WTC11 (cell line): Measurements from ENCODE around the gene RUNX1.

Experiments used
- ESRRA ChIP-seq: sonication (generic); formaldehyde crosslinking; IDR thresholded peaks from 2 replicates; pipeline ENCODE4 v1.8.1; 2022; ENCODE audit warnings: mild to moderate bottlenecking, missing genetic modification reagents, borderline replicate concordance
- JUN ChIP-seq: sonication (generic); formaldehyde crosslinking; IDR thresholded peaks from 2 replicates; pipeline ENCODE4 v1.8.0; 2023; ENCODE audit warnings: mild to moderate bottlenecking, missing genetic modification reagents
- NFYB ChIP-seq: sonication (generic); formaldehyde crosslinking; conservative IDR thresholded peaks from 2 replicates; pipeline ENCODE4 v1.8.0; 2022; ENCODE audit warnings: low read depth, missing genetic modification reagents
- USF1 ChIP-seq: sonication (generic); formaldehyde crosslinking; IDR thresholded peaks from 2 replicates; pipeline ENCODE4 v1.8.0; 2022; ENCODE audit warnings: mild to moderate bottlenecking, missing genetic modification reagents
- ZNF121 ChIP-seq: sonication (generic); formaldehyde crosslinking; IDR thresholded peaks from 2 replicates; pipeline ENCODE4 v1.8.0; 2023; ENCODE audit warnings: missing genetic modification reagents
- ZNF138 ChIP-seq: sonication (generic); formaldehyde crosslinking; conservative IDR thresholded peaks from 2 replicates; pipeline ENCODE4 v1.8.1; 2022; ENCODE audit warnings: mild to moderate bottlenecking, moderate library complexity, missing genetic modification reagents
- ZNF416 ChIP-seq: fragments of 250-450 bp; sonication (Bioruptor Pico); IDR thresholded peaks from 2 replicates; pipeline ENCODE4 v1.9.0; 2021; ENCODE audit warnings: mild to moderate bottlenecking, inconsistent platforms
- ZNF423 ChIP-seq: fragments of 250-450 bp; sonication (Bioruptor Pico); IDR thresholded peaks from 2 replicates; pipeline ENCODE4 v2.1.2; 2022; ENCODE audit warnings: mild to moderate bottlenecking, moderate library complexity
- TF ChIP-seq, protein P1 (sequence below): fragments of 200-600 bp; IDR thresholded peaks from 2 replicates; pipeline ENCODE4 v1.8.0; 2022; ENCODE audit warnings: antibody characterized with exemption
- TF ChIP-seq, protein P2 (sequence below): sonication (generic); formaldehyde crosslinking; IDR thresholded peaks from 2 replicates; pipeline ENCODE4 v1.8.1; 2023; ENCODE audit warnings: mild to moderate bottlenecking, missing genetic modification reagents, moderate library complexity
- TF ChIP-seq, protein P3 (sequence below): sonication (generic); formaldehyde crosslinking; IDR thresholded peaks from 2 replicates; pipeline ENCODE4 v1.8.0; 2022; ENCODE audit warnings: mild to moderate bottlenecking, missing genetic modification reagents
- TF ChIP-seq, protein P4 (sequence below): sonication (generic); formaldehyde crosslinking; IDR thresholded peaks from 2 replicates; pipeline ENCODE4 v1.8.1; 2023; ENCODE audit warnings: mild to moderate bottlenecking, missing genetic modification reagents, moderate library complexity

DNA sequence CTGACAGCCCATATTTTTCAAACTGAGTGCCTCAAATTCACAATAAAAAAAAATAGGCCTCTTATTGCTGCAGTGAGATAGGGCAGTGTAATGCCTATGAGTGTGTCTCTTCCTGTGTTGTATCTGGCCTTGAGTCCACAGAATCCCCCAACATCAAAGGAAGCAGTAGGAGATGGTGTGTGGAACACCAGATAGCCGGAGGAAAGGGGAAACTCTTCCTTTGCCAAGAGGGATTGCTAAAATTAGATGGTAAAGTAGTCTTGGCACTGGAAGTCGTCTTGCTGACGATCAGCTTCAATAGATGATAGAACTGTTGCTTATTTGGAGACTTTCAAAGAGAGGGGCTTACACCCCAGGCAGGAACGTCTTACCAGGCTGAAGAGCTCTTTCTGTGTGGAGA lies 51.8 kb downstream of the RUNX1 start:
- TF ChIP-seq, protein P1, sequence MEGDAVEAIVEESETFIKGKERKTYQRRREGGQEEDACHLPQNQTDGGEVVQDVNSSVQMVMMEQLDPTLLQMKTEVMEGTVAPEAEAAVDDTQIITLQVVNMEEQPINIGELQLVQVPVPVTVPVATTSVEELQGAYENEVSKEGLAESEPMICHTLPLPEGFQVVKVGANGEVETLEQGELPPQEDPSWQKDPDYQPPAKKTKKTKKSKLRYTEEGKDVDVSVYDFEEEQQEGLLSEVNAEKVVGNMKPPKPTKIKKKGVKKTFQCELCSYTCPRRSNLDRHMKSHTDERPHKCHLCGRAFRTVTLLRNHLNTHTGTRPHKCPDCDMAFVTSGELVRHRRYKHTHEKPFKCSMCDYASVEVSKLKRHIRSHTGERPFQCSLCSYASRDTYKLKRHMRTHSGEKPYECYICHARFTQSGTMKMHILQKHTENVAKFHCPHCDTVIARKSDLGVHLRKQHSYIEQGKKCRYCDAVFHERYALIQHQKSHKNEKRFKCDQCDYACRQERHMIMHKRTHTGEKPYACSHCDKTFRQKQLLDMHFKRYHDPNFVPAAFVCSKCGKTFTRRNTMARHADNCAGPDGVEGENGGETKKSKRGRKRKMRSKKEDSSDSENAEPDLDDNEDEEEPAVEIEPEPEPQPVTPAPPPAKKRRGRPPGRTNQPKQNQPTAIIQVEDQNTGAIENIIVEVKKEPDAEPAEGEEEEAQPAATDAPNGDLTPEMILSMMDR: no peak
- no peak for TF ChIP-seq ZNF121 (CRISPR knock-in tag)
- TF ChIP-seq, protein P2, sequence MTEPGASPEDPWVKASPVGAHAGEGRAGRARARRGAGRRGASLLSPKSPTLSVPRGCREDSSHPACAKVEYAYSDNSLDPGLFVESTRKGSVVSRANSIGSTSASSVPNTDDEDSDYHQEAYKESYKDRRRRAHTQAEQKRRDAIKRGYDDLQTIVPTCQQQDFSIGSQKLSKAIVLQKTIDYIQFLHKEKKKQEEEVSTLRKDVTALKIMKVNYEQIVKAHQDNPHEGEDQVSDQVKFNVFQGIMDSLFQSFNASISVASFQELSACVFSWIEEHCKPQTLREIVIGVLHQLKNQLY (CRISPR knock-in tag): no peak
- TF ChIP-seq, protein P3, sequence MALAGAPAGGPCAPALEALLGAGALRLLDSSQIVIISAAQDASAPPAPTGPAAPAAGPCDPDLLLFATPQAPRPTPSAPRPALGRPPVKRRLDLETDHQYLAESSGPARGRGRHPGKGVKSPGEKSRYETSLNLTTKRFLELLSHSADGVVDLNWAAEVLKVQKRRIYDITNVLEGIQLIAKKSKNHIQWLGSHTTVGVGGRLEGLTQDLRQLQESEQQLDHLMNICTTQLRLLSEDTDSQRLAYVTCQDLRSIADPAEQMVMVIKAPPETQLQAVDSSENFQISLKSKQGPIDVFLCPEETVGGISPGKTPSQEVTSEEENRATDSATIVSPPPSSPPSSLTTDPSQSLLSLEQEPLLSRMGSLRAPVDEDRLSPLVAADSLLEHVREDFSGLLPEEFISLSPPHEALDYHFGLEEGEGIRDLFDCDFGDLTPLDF (CRISPR knock-in tag): no peak
- no peak for TF ChIP-seq ZNF138
- no peak for TF ChIP-seq JUN (CRISPR knock-in tag)
- no peak for TF ChIP-seq ZNF416 (CRISPR knock-in tag)
- TF ChIP-seq USF1: no peak
- TF ChIP-seq NFYB (CRISPR knock-in tag): no peak
- TF ChIP-seq ESRRA (CRISPR knock-in tag): no peak
- TF ChIP-seq, protein P4, sequence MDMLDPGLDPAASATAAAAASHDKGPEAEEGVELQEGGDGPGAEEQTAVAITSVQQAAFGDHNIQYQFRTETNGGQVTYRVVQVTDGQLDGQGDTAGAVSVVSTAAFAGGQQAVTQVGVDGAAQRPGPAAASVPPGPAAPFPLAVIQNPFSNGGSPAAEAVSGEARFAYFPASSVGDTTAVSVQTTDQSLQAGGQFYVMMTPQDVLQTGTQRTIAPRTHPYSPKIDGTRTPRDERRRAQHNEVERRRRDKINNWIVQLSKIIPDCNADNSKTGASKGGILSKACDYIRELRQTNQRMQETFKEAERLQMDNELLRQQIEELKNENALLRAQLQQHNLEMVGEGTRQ: no peak
- no peak for TF ChIP-seq ZNF423 (CRISPR knock-in tag)
